Occipital lobe (tissue), 2 donors: ENCODE data around the gene FUCA2. TPM values are rescaled to one million over a fixed set of nuclear protein-coding genes. Genes with fewer than 3 reads are reported as not detected.
"Not testable (repeated sequence)": the region's sequence is repeated elsewhere in the genome, so short reads cannot be mapped to it uniquely, and the experiment has no call there.

Experiments
- DNase-seq: peaks from one replicate; lab custom pipeline; 2025; lab: John Stamatoyannopoulos, UW
- total RNA-seq: library from RNA; depleted of rRNA; stranded (reverse); fragments of >200 nt; gene quantifications from one replicate; pipeline ENCODE4 v1.2.3, GENCODE V29; 2014

Gene FUCA2
- total RNA-seq, 1 donor from 2014 or later: 13.4 TPM

DNA sequence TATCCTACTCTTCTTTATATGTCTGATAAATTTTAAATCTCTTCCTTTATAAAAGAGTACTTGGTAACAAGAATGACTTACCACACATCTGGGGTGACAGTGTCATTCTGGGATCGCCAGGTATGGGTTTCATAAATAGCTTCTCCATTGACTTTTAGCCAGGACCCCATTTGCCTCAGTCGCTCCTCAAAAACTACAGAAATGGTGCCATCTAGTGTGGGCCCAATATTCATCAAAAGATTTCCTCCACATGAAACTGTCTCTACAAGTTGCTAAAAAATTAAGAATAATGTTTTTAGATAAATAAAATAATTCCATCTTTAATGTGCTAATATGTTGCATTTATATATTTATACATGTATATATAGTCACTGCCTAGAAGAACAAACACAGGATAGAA lies 9.7 kb downstream of the FUCA2 start:
- DNase-seq: no peak

DNA sequence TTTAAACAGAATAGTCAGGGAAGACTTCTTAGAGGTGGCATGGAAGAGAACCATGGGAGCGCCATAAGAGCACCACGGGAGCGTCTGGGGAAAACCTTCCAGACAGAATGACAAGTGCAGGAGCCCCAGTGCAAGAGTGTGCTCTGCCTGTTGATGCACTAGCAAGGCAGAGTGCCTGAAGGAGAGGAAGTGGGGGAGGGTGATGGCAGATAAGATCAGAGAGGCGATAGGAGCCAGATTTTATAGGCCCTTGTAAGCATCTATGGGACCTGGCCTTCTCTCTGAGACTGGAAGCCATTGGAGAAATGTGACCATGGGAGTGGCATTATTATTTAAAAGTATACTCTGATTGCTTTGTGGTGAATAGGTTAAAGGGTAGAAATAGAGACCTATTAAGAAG lies 13.1 kb downstream of the FUCA2 start:
- no peak for DNase-seq

DNA sequence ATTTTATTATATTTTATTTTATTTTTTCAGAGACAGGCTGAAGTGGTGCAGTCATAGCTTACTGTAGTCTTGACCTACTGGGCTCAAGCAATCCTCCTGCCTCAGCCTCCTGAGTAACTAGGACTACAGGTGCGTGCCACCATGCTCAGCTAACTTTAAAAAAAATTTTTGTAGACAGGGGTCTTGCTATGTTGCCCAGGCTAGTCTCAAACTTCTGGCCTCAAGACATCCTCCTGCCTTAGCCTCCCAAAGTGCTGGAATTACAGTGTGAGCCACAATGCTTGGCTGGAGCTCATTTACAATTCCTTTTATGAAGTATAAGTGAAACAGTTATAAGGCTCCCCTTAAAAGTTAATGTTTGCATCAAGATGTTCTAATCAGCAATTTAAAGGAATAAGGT lies 14.5 kb downstream of the FUCA2 start:
- DNase-seq: no peak

DNA sequence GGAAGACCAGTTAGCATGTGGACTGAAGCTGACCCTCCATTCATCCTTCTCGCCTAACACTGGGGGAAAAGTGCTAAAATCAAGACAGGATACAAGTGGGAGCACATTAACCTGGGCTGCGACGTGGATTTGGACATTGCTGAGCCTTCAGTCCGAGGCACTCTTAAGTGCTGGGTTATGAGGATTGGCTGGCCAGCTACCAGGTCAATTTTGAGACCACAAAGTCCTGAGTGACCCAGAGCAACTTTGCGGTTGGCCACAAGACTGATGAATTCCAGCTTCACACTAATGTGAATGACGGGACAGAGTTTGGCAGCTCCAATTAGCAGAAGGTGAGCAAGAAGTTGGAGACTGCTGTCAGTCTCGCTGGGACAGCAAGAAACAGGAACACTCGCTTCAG lies 20.7 kb downstream of the FUCA2 start:
- DNase-seq: no peak

DNA sequence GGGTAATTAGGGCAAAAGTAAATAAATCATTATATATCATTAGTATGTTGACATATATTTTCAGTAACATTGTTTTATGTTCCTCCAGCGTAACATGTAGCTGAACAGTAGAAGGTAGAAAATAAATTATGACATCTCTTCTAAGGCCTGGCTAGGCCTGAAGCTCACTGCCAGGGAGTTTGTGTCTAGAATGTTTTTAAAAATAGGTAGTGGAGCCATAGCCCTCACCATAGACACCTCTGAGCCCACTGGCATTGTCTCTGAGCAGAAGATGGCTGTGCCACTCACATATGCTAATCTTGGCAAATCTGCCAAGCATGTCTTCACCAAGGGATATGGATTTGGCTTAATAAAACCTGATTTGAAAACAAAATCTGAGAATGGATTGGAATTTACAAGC lies 21.3 kb downstream of the FUCA2 start:
- DNase-seq: no peak

DNA sequence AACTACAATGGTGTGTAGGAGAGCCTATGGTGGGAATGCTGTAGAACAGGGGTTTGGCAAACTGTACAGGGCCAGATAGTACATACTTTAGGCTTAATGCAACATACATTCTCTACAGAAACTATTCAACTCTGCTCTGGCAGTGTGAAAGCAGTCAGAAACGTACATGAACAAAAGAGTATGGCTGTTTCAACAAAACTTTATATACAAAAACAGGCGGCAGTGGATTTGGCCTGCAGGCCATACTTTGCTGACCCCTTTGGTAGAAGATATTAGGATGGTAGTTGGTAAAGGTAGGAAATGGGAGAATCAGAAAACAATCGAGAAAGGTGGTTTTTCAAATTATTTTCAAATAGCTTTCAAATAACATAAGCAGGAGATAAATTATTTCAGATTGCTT lies 24.8 kb downstream of the FUCA2 start:
- DNase-seq: no peak

DNA sequence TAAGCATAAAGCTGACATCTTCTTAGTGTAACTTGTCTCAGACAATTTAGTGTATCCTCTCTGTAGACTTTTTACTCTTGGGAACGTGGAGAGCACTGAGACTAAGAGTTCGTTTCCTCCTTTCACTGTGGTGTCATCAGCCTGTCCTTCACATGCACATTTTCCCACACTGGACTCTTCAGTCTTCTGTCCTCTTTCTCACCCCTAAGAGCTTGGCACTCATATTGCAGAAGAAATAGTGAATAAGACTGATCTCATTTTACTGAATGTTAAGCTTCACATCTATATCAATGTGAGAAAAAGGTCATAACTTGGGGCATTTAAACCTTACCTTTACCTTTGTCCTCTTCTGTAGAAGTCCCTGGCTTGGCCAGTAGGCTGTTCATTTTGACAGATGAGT lies 25.6 kb downstream of the FUCA2 start:
- no peak for DNase-seq

DNA sequence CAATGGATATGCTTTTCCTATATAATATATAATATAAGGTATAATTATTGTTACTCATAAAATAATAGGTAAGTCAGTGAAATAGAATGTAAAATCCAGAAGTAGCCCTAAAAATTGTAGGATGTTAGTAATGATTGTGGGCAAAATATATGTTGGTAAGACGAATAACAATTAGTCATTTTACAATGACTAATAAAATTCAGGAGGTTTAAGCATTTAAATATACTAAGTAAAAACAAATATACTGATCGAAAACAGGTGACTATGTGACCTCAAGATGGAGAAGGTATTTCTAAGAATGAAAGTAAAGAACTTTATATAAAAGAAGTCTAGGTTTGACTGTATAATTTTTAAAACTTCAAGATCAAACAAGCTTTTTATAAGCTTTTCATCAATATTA lies 28.9 kb downstream of the FUCA2 start:
- DNase-seq: no peak

DNA sequence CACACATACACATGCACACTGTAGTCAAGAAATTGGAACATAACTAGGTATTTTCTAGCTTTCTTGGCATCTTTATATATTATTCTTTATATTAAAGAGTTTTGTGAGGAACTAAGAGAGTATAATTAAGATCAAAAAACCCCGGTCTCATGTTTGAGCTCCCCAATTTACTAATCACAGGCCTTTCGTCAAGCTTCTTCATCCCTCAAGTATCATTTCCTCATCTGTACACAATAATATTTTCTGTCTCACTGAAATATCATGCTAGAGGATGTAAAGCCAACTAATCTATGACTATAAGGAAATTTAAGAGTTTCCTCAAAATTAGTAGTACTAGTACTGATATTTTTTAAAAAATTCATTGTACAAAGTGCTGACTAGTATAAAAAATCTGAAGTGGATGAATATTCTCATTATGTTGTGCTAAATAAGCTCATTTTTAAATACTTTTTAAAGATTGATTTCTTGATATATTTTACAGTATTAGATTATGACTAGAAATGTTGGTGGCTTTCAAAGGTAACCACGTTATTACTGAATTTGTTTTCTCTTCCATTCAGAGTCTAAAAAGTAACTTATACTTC lies 32.9 kb downstream of the FUCA2 start:
- no peak for DNase-seq

DNA sequence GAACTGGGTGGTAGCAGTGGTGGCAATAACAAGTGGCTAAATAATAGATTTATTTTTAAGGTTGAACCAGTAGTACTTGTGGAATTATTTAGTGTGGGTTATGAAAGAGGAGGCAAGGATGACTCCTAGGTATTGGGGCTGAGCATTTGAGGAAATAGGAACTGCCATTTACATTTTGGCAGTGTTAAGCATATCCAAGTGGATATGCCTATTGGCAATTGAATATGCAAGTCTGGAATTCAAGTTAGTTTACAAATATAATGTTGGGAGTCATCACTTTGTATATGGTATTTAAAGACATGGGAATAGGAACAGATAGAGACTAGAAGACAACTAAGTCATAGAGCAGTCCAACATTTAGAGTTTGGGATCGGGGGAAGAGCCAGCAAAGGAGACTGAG lies 35.0 kb downstream of the FUCA2 start:
- DNase-seq: no peak

DNA sequence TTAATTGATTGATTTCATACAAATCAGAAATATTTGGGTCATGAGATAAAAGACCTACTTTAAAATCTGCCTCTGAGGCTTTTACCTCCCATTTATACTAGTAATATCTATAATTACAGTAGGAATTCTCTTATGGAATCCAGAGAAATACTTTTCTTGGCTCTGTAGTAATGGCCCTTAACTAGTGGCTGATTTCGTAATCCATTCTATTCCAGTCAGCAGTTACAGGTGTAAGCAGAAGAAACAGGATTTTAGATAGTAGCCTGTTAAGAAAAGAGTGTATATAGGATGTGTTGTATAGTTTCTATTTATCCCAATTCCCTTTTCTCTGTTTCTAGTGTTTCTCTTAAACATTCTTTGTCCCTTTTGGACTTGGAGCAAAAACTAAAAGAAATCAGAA lies 39.7 kb downstream of the FUCA2 start:
- no peak for DNase-seq

DNA sequence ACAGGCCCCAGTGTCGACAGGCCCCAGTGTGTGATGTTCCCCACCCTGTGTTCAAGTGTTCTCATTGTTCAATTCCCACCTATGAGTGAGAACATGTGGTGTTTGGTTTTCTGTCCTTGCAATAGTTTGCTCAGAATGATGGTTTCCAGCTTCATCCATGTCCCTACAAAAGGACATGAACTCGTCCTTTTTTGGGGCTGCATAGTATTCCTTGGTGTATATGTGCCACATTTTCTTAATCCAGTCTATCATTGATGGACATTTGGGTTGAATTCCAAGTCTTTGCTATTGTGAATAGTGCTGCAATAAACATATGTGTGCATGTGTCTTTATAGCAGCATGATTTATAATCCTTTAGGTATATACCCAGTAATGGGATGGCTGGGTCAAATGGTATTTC lies 42.7 kb downstream of the FUCA2 start:
- DNase-seq: not testable (repeated sequence)

DNA sequence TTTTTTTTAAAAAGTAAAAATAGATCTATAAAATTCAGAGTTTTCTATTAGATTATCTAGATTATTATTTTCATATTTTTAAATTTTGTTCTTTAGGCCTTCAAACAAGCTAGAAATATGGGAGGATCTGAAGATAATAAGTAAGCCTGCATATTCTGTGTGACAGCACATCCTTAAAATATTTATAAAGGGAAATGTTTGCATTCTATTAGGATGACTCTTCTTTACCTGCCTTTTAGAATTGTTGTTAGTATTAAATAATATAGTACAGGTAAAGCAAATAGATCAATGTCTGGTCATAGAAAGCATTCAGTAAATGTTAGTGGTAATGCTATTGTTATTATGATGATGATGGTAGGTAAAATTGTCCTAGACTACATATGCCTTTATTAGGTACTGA lies 43.5 kb downstream of the FUCA2 start:
- no peak for DNase-seq

DNA sequence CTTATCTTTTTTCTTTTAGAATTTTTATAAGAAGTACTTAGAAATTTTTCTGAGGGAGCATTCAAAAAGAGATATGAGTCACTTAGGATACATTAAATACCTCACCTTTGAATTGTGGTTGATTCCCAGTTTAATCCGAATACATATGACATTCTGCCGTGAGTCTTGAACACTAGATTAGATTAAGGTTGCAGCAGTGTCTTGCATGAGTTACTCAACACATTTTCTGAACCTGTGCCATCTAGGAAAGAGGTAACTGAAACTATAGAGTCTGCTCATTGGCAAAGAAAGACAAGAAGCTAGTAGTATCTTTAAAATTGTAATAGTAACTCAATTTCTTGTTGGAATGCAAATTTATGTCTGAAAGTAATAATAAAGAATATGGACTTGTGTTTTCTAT lies 46.0 kb downstream of the FUCA2 start:
- no peak for DNase-seq

DNA sequence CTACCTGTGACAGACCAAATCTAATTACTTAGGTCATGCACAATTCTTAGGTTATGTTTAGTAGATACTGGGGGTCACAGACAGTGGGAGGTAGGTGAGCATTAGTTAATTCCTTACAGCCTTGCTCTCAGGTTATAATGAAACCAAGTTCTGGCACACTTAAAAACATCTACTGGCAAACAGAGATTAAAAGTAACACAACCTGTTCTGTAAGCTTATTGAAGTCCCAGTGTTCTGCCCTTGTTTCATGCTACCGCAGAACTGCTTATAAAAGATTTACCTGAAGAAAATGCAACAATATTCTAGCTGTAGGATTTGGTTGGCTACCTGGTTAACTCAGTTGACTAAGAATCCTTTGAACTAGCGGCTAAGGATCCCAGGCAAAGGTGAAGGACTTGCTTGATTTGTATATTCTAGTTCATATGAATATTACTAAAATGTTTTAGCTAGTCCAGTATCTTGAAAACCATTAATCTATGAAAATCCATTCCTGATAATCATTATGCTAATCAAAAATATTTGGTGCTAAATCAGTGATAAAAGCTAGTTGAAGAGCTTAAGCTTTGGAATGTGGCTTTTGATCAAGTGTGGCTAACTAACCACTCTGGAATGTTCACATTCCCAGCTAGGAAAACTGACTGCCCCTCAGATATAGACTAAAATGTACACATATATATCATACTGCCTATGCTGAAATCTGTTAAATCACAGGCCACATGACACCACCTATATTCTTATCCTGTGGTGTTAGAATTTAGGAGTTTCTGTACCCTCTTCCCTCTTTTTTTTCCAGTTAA lies 53.8 kb downstream of the FUCA2 start:
- no peak for DNase-seq

DNA sequence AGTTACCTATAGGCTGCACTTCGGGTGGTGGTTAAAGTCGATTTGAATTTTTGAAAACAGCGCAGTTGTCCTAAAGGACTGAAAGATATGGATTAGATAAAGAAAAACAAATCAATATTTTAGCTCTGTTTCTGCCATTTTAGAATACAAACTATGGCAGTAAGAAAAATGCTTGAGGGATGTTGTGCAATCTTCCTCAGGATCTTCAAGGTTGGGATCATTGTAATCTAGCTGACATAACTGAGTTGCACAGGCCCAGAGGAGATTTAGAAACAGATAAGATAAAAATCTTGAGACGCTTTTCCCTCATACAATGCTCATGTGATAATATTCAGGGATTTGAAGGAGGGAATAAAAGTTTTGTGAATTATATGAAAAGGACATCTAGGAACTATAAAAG lies 60.0 kb downstream of the FUCA2 start:
- DNase-seq: no peak

DNA sequence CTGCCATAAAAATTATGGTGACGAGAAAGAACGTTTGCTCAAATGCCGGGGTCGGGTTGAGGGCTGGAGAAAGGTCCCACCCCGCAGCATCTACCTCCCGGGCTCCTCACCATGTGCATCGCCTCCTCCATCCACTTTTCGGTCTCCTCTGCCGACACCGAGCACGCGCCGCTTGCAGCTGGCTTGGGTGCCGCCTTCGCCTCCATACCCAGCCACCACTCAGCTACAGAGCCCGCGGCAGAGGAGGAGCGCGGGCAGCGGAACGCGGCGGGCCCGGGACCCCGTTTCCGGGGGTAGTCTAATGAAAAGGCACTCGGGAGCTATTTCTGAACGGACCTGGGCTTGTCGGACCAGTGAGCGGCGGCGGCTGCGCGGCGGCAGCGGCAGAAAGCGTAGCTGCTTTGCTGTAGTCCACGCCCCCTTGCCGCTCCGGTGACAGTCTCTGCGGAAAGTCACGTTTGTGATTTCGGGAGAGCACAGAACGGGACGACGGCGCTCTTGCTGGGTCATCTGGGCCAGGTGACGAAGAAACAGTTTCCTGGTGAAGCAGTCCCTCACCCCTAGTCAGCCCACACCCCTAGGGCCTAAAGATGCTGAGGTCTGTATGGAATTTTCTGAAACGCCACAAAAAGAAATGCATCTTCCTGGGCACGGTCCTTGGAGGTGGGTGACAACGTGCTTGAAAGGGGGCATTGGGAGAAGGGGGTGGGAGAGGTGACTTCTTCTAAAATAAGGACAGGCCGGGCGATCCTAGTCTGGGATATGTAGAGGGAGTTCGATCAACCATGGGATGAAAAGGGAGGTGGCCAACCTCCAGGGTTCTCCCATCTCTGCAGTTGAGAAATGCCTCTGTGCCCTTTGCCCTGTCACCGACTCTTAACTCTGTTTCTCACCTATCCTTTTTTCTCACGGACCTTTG lies 60.8 kb downstream of the FUCA2 start, which contains the start of the genes ADAT2 and PEX3:
Gene ADAT2, minus strand, starts transcription at position 243 of the 919 bp plus-strand sequence. Its CDS starts 37 bp downstream, at position 206.
Gene PEX3, plus strand, starts transcription at position 353 of the 919 bp plus-strand sequence. Its CDS starts 238 bp downstream, at position 591.
- DNase-seq: peak; percentile 92

DNA sequence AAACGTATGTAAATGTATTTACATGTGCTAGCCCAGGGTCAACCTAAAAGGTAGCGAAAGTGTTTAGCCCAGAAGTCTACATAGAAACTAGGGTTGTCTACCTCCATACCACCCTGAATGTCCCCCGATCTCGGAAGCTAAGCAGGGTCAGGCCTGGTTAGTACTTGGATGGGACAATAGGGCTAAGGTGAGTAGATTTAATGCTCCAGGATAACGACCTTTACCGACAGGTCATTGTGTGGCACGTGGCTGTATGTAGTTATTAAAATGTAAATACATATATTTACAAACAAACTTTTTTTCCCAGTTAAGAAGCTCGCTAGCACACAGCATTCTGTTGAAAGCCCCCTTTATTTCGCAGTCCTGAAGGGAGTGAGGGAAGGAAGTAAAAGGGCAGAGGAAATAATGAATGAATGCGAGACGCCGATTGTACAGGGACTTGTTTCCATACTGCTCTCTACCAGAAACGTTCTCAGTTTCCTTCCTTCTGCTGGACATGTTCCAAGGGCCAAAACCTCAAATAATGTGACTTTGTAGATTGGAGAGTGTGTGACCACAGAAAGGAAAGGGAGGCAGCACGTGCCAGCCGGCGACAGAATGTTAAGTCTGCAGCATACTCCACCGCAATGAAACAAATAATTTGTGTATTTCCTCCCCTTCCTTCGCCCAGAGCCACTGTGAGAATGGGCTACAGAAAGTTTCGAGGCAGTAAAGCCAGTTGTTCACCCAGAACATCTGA lies 61.6 kb downstream of the FUCA2 start:
- DNase-seq: no peak

DNA sequence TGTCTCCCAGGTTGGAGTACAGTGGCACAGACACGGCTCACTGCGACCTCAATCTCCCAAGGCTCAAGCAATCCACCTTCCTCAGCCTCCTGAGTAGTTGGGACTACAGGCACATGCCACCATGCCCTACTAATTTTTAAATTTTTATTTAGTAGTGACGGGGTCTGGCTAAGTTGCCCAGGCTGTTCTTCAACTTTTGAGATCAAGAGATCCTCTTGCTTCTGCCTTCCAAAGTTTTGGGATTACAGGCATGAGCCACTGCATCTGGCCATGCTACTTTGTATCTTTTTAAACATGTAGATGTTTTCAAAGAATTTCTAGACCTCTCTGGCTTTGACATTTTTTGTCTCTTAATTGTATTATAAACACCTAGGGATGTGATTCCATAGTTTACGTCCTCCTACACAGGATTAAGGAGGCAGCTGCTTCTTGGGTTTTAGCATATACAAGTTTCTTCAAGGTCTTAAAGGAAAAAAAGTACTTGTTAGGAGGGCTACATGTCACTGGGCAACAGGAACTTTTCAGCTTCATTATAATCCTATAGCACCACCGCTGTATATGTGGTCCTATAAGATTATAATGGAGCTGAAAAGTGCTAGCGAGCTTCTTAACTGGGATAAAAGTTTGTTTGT lies 62.3 kb downstream of the FUCA2 start:
- no peak for DNase-seq

DNA sequence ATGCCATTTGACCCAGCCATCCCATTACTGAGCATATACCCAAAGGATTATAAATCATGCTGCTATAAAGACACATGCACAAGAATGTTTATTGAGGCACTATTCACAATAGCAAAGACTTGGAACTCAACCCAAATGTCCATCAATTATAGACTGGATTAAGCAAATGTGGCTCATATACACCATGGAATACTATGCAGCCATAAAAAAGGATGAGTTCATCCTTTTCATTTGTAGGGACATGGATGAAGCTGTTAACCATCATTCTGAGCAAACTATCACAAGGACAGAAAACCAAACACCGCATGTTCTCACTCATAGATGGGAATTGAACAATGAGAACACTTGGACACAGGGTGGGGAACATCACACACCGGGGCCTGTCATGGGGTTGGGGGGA lies 63.7 kb downstream of the FUCA2 start:
- DNase-seq: not testable (repeated sequence)
